GM18517 (cell line): ENCODE data around the gene SENP8.

Experiments used
- ATAC-seq: cut with Tn5 transposase; IDR thresholded peaks from one replicate; pipeline ENCODE4 v1.9.1; 2021; ENCODE audit warnings: mild to moderate bottlenecking, moderate library complexity; ENCODE audit not compliant: unreplicated experiment

Gene SENP8

GRCh38 chr15:72173864-72174550 is 55.8 kb downstream of the SENP8 start:
- ATAC-seq, result no peak

- ATAC-seq, result no peak
These were observed 56.5 kb downstream of the SENP8 start for GRCh38 chr15:72174551-72175165.

GRCh38 chr15:72175186-72176044 is 57.2 kb downstream of the SENP8 start:
- no peak for ATAC-seq

GRCh38 chr15:72176159-72176558 is 58.0 kb downstream of the SENP8 start:
- ATAC-seq, result no peak

- no peak for ATAC-seq
These were observed 58.5 kb downstream of the SENP8 start for GRCh38 chr15:72176743-72177142.

- ATAC-seq, result no peak
These were observed 60.9 kb downstream of the SENP8 start for GRCh38 chr15:72178976-72179585.

- ATAC-seq, result no peak
These were observed 61.9 kb downstream of the SENP8 start for GRCh38 chr15:72179950-72180581.

GRCh38 chr15:72180761-72181324 is 62.6 kb downstream of the SENP8 start:
- ATAC-seq, result no peak

GRCh38 chr15:72182244-72182643 is 64.0 kb downstream of the SENP8 start:
- no peak for ATAC-seq

- ATAC-seq, result no peak
These were observed 64.5 kb downstream of the SENP8 start for GRCh38 chr15:72182673-72183072.

GRCh38 chr15:72183781-72184164 is 65.6 kb downstream of the SENP8 start:
- ATAC-seq, result no peak

GRCh38 chr15:72184165-72184811 is 66.1 kb downstream of the SENP8 start:
- no peak for ATAC-seq

- no peak for ATAC-seq
These were observed 71.2 kb downstream of the SENP8 start for GRCh38 chr15:72189250-72189902.

GRCh38 chr15:72192416-72192815 is 74.2 kb downstream of the SENP8 start:
- no peak for ATAC-seq
